A549 treated with CpdA at 1 μM for 4 hours (cell line): ENCODE results near the gene BCKDHA. TPM values are rescaled to one million over a fixed set of nuclear protein-coding genes. Genes with fewer than 3 reads are reported as not detected.

Experiments
- total RNA-seq: library from RNA; stranded (reverse); fragments of 200-300 nt; extraction: Qiagen RNA extraction; gene quantifications from 5 replicates; pipeline ENCODE4 v1.2.3, GENCODE V29; 2022; ENCODE audit warnings: low read depth

Gene BCKDHA
- 37.1 to 47.6 TPM (median 40.8 TPM) in 5 replicates for total RNA-seq

GRCh38 chr19:41397086-41398049 lies at the start of gene BCKDHA, which contains the start of gene EXOSC5:
Gene BCKDHA (plus strand): TSS chr19:41397818. CDS start chr19:41397828, 10 bp downstream.
Gene EXOSC5 (minus strand): TSS chr19:41397359. CDS start chr19:41397328, 31 bp downstream.

GRCh38 chr19:41353466-41354342 lies 43.9 kb upstream of the BCKDHA start, which contains the start of gene TGFB1:
Gene TGFB1 (minus strand): TSS chr19:41353922. CDS start chr19:41353044, 878 bp downstream.

GRCh38 chr19:41363753-41364523 lies 33.7 kb upstream of the BCKDHA start, which contains the start of gene B9D2:
Gene B9D2 (minus strand): TSS chr19:41364149. CDS start chr19:41363519, 630 bp downstream.

GRCh38 chr19:41376241-41376997 lies 21.2 kb upstream of the BCKDHA start, which contains the start of gene TMEM91:
Gene TMEM91 (plus strand): TSS chr19:41376533. CDS start chr19:41378310, 1,777 bp downstream.

DNA sequence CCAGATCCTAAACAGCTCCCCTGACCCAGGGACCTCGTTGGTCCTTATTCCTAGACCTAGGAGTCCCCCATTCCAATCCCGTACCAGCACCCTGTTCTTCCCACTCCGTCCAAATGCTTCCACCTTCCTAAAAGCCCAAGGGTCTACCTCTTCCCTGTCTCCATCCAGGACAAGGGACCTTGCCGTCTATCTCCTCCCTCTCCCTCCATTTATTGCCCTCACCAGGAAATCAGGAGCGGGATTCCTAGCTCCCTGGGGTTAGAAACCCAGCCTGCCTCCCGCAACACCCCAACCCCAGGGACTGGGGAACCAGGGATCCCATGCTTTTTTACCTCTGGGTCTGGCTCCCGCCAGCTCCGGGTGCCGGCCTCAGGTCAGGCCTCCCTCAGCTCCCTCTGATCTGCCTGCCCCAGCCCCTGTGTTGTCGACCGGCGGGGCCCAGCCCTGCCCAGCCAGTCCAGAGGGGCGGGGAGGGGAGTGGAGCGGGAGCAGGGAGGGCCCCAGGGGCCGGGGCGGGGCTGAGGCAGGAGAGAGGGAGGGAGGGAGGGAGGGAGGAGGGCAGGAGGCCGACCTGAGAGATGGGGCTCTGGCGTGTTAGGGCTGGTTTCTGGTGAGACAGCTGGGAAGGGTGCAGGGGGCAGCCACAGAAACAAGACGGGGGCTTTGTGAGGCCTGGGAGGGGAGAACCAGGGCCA lies 29.5 kb downstream of the BCKDHA start, which contains the start of gene B3GNT8:
Gene B3GNT8, minus strand, starts transcription at position 423 of the 695 bp plus-strand sequence. CDS start 596 bp downstream, outside the sequence.

GRCh38 chr19:41439441-41440222 lies 42.0 kb downstream of the BCKDHA start, which contains the start of gene DMAC2:
Gene DMAC2 (minus strand): TSS chr19:41439912. CDS start chr19:41439899, 13 bp downstream.

DNA sequence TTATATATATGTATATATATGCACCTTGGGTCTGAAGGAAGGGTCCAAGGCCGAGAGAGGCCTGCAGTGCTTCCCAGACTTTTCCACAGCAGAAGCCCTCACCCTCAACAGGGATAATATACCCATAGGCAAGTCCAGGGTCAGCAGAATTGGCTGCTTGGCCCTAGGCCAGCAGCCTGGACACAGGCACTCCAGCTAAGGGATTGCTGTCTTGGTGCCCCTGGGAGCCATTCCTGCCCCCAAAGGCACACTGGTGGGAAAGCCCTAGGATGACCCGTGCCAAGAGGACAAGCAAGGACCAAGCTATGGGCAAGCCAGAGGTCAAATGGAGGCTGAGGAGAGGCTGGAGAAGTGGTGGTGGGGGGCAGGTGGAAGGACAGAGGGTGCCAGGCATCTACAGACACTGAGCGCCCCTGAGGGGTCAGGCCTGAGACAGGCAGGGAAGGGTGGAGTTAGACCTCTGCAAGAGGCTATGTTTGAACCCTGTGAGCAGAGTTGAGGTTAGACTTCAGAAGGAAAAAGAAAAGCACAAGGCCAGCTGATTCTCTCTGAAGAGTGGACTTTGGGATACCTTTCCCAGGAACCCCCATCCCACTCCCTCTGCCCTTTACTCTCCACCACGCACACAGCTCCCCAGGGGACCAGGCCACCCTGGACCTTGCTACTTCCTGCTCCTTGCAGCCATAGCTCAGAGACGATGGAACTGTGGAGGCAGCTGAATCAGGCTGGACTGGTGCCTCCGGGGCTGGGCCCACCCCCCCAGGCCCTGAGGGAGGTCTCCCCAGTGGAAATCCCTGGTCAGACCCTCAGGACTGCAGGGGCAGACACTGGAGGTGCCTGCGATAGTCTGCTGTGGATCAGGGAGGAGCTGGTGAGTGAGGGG lies 45.1 kb downstream of the BCKDHA start, which contains the start of gene ERICH4:
Gene ERICH4, plus strand, starts transcription at position 684 of the 883 bp plus-strand sequence. Its CDS starts 14 bp downstream, at position 698.

Other genes starting within 250 kb of the BCKDHA start
- gene CYP2S1, start 204.6 kb upstream of the BCKDHA start, total RNA-seq = 24.4 to 29.1 TPM (median 28.3 TPM) in 5 replicates
- 136 to 158 TPM (median 140 TPM) in 5 replicates for gene AXL, start 178.6 kb upstream of the BCKDHA start, total RNA-seq
- gene HNRNPUL1, start 133.4 kb upstream of the BCKDHA start, total RNA-seq = 301 to 328 TPM (median 323 TPM) in 5 replicates
- gene CCDC97, start 87.6 kb upstream of the BCKDHA start, total RNA-seq = 32.7 to 47.7 TPM (median 42.9 TPM) in 5 replicates
- 123 to 170 TPM (median 149 TPM) in 5 replicates for gene TGFB1, start 43.9 kb upstream of the BCKDHA start, total RNA-seq
- 25.0 to 34.5 TPM (median 34.0 TPM) in 5 replicates for gene B9D2, start 33.7 kb upstream of the BCKDHA start, total RNA-seq
- 2.7 to 4.5 TPM (median 3.6 TPM) in 5 replicates for gene TMEM91, start 21.3 kb upstream of the BCKDHA start, total RNA-seq
- gene EXOSC5, start 459 bp upstream of the BCKDHA start, total RNA-seq = 79.0 to 104 TPM (median 97.3 TPM) in 5 replicates
- 0.09 to 0.43 TPM (median 0.11 TPM) in 3 of 5 replicates, not detected in the others for gene B3GNT8, start 29.6 kb downstream of the BCKDHA start, total RNA-seq
- gene DMAC2, start 42.1 kb downstream of the BCKDHA start, total RNA-seq = 103 to 120 TPM (median 108 TPM) in 5 replicates
- gene ERICH4, start 45.3 kb downstream of the BCKDHA start, total RNA-seq = not detected in 5 replicates
- gene CEACAM21, start 178.3 kb downstream of the BCKDHA start, total RNA-seq = not detected in 5 replicates
- not detected in 5 replicates for gene CEACAM4, start 229.3 kb downstream of the BCKDHA start, total RNA-seq